Midbrain (tissue), 1 donor: ENCODE results near the gene INSL3.
A peak's percentile ranks its signal among the peaks of the same experiment; 100 is the strongest.
"Not testable (repeated sequence)": the region's sequence is repeated elsewhere in the genome, so short reads cannot be mapped to it uniquely, and the experiment has no call there.

Source experiments
- DNase-seq: peaks from one replicate; lab custom pipeline; 2025; lab: John Stamatoyannopoulos, UW

Gene INSL3

DNA sequence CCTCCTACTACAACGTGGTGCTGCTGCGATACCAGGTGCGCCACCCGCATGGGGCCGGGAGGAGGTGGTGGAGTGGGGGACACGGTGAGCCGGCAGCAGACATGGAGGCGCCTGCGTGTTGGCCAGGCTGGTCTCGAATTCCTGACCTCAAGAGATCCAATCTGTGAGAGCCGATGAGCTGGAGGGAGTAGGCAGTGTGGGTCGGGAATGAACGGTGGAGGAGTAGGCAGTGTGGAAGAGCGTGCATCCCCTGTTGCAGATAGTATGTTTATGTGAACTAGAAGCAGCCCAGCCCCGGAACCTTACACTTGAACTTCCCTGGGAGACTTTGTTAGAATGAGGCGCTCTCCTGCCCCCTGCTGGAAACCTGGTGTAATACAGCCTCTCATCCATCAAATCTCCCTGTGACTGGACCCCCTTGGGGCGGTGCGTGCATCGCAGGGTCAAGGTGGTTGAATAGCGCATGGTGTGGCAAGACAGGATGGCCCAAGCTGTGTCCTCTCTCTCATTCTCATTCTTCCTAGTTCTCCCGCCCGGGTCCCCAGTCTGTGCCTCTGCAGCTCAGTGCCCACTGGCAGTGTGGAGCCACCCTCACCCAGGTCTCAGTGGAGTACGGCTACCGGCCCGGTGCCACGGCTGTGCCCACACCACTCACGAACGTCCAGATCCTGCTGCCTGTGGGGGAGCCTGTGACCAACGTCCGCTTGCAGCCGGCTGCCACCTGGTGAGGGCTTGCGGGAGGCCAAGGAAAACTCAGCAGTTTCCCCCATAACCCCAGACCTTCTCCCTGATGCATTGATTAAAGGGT, 36.9 kb downstream of the INSL3 start:
- DNase-seq: peak; percentile 53

GRCh38 chr19:17783721-17784120, 37.6 kb downstream of the INSL3 start:
- DNase-seq: not testable (repeated sequence)

GRCh38 chr19:17780781-17781180, 40.5 kb downstream of the INSL3 start:
- no peak for DNase-seq

GRCh38 chr19:17778968-17779929, 42.1 kb downstream of the INSL3 start:
- DNase-seq: peak; percentile 18

- DNase-seq: no peak
Observed at GRCh38 chr19:17778251-17778967, 42.9 kb downstream of the INSL3 start.

DNA sequence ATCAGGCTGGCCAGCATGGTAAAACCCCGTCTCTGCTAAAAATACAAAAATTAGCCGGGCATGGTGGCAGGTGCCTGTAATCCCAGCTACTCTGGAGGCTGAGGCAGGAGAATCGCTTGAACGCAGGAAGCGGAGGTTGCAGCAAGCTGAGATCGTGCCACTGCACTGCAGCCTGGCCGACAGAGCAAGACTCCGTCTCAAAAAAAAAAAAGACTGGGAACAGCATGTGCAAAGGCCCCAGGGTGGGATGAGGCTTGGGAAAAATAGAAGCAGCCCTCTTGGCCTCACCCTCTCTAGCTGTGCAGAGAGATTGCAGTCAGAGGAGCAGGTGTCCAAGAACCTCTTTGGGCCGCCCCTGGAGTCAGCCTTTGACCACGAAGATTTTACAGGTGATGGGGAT, 43.5 kb downstream of the INSL3 start:
- not testable (repeated sequence) for DNase-seq

DNA sequence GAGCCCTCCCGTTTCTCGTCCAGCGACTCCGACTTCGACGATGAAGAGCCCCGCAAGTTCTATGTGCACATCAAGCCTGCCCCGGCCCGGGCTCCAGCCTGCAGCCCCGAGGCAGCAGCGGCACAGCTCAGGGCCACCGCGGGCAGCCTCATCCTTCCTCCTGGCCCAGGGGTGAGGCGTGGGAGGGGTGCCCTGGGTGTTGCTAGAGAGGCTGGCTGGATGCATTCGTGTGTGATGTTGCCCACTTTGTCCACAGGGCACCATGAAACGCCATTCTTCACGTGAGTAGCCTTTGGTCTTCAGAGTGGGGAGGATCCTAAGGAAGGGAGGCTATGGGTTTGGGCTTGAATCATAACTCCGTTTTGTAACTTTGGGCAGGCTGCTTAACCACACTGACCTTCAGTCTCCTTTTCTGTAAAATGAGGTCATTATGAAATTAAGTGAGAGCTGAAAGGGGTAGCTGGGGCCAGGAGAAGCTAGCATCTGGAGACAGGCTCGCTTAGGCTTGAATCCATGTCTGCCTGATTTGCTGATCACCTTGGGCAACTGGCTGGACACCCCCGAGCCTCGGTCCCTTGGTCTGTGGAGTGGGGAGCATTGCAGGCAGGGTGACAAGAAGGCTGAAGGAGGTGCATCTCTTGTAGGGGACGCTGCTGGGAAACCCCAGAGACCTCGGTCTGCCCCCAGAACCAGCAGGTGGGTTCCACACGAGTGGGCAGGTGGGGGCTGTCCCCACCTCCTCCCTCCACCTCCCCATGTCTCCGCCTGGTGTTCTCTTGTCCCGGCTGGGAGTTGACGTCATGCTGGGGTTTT, 45.1 kb downstream of the INSL3 start:
- DNase-seq: no peak

DNA sequence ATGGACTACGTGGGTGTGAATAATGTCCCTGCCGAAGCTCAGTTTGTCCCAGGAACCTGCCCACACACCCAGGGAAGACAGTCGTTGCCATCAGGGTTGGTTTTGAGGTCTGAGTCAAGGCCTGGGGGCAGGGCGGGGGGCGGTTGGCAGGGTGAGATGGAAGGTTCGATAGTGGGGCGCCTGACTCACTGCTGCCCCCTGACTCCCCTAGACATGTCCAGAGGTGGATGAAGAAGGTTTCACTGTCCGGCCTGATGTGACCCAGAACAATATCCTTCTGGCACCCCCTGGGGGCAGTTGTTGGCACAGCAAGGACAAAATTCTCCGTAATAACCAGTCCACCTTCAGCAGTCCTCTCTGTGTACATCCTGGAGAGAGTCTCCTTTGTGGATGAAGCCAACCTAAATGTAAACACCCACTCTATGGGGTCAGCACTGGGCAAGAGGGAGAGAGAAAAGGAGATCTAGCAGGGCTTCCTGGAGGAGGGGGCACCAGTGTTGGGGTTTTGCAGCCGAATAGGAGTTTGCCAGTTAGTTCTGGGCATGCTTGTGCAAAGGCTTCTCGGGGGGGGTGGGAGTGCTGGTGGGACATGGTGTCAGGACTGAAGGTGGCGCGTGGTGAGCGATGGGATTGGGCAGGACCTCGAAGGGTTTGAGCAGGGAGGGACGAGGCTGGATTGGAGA, 45.9 kb downstream of the INSL3 start:
- no peak for DNase-seq

DNA sequence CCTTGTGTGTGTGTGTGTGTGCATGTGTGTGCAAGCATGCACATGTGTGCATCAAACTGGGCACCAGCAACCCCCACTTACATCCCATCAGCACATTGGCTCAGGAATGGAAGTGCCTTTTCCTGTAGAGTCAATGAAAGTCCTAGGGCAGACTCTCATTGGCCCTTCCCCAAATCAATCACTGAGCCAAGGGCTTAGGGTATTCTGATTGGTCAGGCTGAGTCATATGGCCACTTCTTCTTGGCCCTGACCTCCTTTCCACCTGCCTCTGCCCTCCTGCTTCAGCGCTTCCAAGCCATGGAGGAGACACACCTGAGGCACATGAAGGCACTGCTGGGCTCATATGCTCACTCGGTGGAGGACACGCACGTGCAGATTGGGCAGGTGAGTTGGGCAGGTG, 49.1 kb downstream of the INSL3 start:
- no peak for DNase-seq

GRCh38 chr19:17770613-17771012, 50.7 kb downstream of the INSL3 start:
- no peak for DNase-seq

DNA sequence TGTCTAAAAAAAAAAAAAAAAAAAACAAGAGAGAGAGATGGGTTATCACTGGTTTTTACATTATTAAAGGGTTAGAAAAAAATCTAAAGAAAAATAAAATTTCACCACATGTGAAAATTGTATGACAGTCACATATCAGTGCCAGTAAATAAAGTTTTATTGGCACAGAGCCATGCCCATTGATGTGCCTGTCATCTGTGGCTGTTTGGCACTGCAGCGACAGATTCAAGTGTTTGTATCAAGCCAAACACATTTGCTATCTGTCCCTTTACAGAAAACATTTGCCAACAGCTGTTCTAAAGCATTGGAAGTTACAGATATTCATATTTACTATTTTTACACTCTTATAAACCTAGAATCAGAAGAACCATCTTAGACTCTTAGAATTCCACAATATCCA, 53.8 kb downstream of the INSL3 start:
- peak; percentile 17 for DNase-seq

GRCh38 chr19:17766543-17767131, 54.7 kb downstream of the INSL3 start:
- DNase-seq: peak; percentile 56
